GM06990 (cell line): Measurements from ENCODE around the gene KCNB1.

Experiments
- DNase-seq: peaks from one replicate; pipeline ENCODE4 v3.0.0-alpha.2; 2011; ENCODE audit not compliant: insufficient read length; ENCODE audit errors: extremely low read depth
- H3K27me3 ChIP-seq: replicated peaks from 2 replicates; pipeline ENCODE4 v1.6.0; 2011; ENCODE audit warnings: low read length; ENCODE audit not compliant: control insufficient read depth, insufficient read depth
- H3K36me3 ChIP-seq: 2 replicates; pipeline ENCODE4 v1.5.1; 2011; ENCODE audit warnings: low read length; ENCODE audit not compliant: control insufficient read depth, insufficient read depth
- H3K4me3 ChIP-seq: replicated peaks from 2 replicates; pipeline ENCODE4 v1.5.1; 2011; ENCODE audit warnings: low read depth, mild to moderate bottlenecking, control low read depth, low read length
- TF ChIP-seq, protein P1 (sequence below): IDR thresholded peaks from 2 replicates; pipeline ENCODE4 v1.5.1; 2011; ENCODE audit warnings: low read length, control low read depth, mild to moderate bottlenecking, inconsistent platforms; ENCODE audit not compliant: insufficient read depth, poor library complexity, severe bottlenecking

Gene KCNB1

DNA sequence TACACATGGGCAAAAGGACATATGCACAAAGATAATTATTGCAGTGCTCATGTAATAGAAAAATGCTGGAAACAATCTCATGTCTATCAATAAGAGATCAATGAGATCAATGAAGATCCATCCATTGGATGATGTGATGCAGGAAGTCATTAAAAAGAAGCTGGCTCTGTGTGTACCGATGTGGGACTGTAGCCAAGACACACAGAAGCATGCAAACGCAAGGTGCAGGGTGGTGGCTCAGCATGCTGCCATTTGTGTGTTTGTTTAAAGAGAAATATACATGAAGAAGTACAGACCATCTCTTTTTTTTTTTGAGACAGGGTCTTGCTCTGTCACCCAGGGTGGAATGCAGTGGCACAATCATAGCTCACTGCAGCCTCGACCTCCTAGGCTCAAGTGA lies 33.1 kb upstream of the KCNB1 start:
- no peak overlapping the region for H3K4me3 ChIP-seq
- no peaks in the 10 kb centered on the region; the same call in none of the 2 replicates for H3K27me3 ChIP-seq
- TF ChIP-seq, protein P1, sequence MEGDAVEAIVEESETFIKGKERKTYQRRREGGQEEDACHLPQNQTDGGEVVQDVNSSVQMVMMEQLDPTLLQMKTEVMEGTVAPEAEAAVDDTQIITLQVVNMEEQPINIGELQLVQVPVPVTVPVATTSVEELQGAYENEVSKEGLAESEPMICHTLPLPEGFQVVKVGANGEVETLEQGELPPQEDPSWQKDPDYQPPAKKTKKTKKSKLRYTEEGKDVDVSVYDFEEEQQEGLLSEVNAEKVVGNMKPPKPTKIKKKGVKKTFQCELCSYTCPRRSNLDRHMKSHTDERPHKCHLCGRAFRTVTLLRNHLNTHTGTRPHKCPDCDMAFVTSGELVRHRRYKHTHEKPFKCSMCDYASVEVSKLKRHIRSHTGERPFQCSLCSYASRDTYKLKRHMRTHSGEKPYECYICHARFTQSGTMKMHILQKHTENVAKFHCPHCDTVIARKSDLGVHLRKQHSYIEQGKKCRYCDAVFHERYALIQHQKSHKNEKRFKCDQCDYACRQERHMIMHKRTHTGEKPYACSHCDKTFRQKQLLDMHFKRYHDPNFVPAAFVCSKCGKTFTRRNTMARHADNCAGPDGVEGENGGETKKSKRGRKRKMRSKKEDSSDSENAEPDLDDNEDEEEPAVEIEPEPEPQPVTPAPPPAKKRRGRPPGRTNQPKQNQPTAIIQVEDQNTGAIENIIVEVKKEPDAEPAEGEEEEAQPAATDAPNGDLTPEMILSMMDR: no peak
- no peak for DNase-seq
- no peaks in the 10 kb centered on the region for H3K36me3 ChIP-seq

DNA sequence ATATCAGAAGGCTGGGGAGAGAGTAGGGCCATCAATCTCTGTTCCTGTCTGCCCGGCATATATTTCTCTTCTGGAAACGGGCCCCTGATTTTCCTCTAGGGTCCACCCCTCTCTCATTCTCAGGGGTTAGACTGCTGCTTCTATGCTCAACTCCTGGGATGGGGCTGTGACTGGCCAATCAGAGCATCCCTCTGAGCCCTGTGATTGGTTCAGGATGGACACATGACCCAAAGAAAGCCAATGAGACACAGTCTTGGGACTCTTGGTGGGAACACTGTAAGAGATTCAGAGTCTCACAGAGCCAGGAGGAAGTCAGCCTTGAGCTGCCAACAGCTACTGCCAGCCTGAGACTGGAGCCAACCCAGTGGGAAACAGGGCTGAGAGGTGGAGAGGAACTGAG lies 31.0 kb upstream of the KCNB1 start:
- Histone ChIP-seq H3K4me3 (no peak overlapping the region), H3K36me3 (no peaks in the 10 kb centered on the region), H3K27me3 (no peaks in the 10 kb centered on the region; the same call in none of the 2 replicates)
- DNase-seq: no peak
- TF ChIP-seq, protein P1: no peak

DNA sequence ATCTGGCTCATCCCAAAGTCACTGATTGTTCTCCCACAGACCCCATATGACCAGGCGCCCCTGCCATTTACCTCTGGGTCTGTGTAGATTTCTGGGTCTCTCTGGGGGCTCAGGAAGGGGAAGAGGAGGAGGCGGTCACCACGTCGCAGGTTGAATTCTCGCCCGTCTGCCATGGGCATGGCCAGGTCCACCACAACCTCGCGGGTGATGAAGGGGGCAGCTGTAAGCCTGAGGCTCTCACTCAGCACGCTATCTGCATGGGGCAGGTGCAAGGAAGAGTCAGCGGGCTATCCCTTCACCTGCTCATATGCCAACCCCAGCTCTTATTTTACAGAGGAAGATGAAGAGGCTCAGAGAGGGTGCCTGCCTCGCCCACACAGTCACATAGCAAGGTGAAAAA lies 30.5 kb upstream of the KCNB1 start:
- TF ChIP-seq, protein P1: no peak
- Histone ChIP-seq H3K36me3 (no peaks in the 10 kb centered on the region), H3K4me3 (no peak overlapping the region), H3K27me3 (no peaks in the 10 kb centered on the region; the same call in none of the 2 replicates)
- no peak for DNase-seq

DNA sequence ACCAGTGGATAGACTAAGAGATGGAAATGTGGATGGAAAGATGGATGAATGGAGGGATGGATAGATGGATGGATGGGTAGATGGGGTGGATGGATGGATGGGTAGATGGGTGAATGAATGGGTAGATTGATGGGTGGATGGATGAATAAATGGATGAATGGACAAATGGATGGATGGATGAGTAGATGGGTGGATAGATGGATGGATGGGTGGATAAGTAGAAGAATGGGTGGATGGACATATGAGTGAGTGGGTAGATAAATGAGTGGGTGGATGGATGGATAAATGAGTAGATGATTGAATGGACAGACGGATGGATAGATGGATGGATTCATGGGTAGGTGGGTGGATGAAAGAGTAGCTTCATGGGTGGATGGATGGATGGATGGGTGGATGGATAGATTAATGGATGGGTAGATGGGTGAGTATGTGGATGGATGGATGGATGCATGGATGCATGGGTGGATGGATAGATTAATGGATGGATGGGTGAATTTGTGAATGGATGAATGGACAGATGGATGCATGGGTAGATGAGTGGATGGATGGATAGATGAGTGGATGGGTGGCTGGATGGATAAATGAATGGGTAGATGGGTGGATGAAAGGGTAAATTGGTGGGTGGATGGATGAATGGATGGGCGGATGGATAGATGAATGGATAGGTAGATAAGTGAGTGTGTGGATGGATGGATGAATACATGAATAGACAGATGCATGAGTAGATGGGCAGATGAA lies 29.5 kb upstream of the KCNB1 start:
- DNase-seq: no peak
- TF ChIP-seq, protein P1: no peak
- no peak overlapping the region for H3K4me3 ChIP-seq
- peaks cover 1% of the 10 kb centered on the region for H3K27me3 ChIP-seq
- H3K36me3 ChIP-seq: no peaks in the 10 kb centered on the region

DNA sequence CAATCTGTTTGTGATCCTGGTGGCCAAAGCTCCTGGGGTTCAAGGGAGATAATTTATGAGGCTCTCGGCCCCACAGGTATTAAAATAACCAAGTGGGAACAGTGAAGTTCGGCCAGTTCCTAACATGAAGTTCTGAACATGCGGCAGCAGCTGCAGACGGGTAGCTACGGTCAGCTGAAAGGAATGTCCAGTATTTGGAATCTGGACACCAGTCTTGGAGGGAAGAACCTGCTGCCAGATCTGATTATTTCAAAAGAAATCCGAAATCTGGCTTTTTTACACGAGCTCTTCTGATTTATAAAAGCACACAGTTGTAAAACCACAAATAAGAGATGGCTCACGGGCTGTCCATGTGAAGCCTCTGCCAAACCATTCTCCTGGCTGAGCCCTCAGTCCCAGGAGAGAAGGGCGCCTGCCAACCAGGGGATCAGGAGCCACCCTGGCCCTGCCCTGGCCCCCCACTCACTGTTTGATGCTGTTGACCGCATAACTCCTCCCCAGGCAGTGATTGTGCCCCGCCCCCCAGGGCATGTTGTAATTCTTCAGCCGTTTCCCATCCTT lies 28.2 kb upstream of the KCNB1 start:
- H3K27me3 ChIP-seq: peaks cover 2% of the 10 kb centered on the region
- TF ChIP-seq, protein P1: no peak
- no peaks in the 10 kb centered on the region for H3K36me3 ChIP-seq
- H3K4me3 ChIP-seq: no peak overlapping the region
- DNase-seq: no peak
